Neutrophil (primary cell): ENCODE measurements around the gene CD247.

Experiments
- H3K27ac ChIP-seq: fragments of 200-600 bp; sonication (generic); 2 replicates; pipeline ENCODE4 v1.5.1; 2016; ENCODE audit warnings: mild to moderate bottlenecking, moderate library complexity
- H3K27me3 ChIP-seq: fragments of 200-600 bp; sonication (generic); 2 replicates; pipeline ENCODE4 v1.6.0; 2016; ENCODE audit warnings: mild to moderate bottlenecking
- H3K36me3 ChIP-seq: fragments of 200-600 bp; sonication (generic); 2 replicates; pipeline ENCODE4 v1.5.1; 2017
- H3K4me1 ChIP-seq, 2 experiments: fragments of 200-600 bp in 1 of 2; sonication (generic) in 1 of 2; 1 replicate in 1 of 2; 2 replicates in 1 of 2; pipeline versions ENCODE4 v1.5.1 to v1.6.1; 2013 to 2016; ENCODE audit warnings: low read depth in 1 of 2, low read length in 1 of 2, mild to moderate bottlenecking in 1 of 2, moderate library complexity in 1 of 2; ENCODE audit not compliant: control insufficient read depth in 1 of 2, insufficient read depth in 1 of 2
- H3K4me3 ChIP-seq, 2 experiments: fragments of 200-600 bp in 1 of 2; sonication (generic) in 1 of 2; 1 replicate in 1 of 2; 2 replicates in 1 of 2; pipeline ENCODE4 v1.5.1; 2013 to 2016; ENCODE audit warnings: low read depth in 1 of 2, low read length in 1 of 2, mild to moderate bottlenecking in 1 of 2, moderate library complexity in 1 of 2
- H3K9me3 ChIP-seq: fragments of 200-600 bp; sonication (generic); 2 replicates; pipeline ENCODE4 v1.5.1; 2016
- CTCF ChIP-seq: fragments of 200-600 bp; sonication (generic); IDR thresholded peaks from 2 replicates; pipeline ENCODE4 v1.5.1; 2016; ENCODE audit warnings: antibody characterized with exemption

CD247 gene

DNA sequence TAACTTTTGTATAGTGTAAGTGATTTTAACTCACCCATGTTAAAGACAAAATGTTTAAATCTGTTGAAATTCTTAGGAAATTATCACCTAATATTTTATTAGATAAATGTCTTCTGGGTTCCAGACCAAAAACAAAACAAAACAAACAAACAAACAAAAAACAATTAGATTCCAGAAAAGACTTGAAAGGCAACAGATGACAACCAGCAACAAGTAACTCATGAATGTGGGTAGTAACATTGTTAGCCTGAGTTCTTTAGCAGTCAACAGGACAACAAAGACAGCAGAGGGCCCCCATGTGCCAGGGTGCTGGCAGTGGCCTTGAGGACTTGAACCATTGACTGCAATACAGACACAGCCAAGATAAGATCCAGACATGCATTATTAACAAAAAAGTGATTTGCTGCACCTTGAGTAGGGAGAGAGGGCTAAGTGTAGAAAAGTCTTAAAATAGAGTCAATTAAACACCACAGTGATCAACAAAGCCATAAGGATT, 2.4 kb upstream of the CD247 start:
- Histone ChIP-seq H3K4me3 (no peak overlapping the region), H3K27me3 (no peaks in the 10 kb centered on the region), H3K4me1 (no peaks in the 10 kb centered on the region), H3K36me3 (no peaks in the 10 kb centered on the region), H3K9me3 (no peaks in the 10 kb centered on the region), H3K27ac (no peak overlapping the region)
- TF ChIP-seq CTCF, result no peak

- Histone ChIP-seq H3K27ac (no peak overlapping the region), H3K4me1 (no peaks in the 10 kb centered on the region), H3K27me3 (peaks cover 6% of the 10 kb centered on the region), H3K36me3 (no peaks in the 10 kb centered on the region), H3K9me3 (no peaks in the 10 kb centered on the region), H3K4me3 (no peak overlapping the region)
- no peak for TF ChIP-seq CTCF
These were observed 596 bp downstream of the CD247 start for GRCh38 chr1:167517535-167518330.

GRCh38 chr1:167516404-167517388, 1.6 kb downstream of the CD247 start:
- peaks cover 7% of the 10 kb centered on the region for H3K27me3 ChIP-seq
- H3K4me3 ChIP-seq, result no peak overlapping the region
- H3K9me3 ChIP-seq, result no peaks in the 10 kb centered on the region
- H3K4me1 ChIP-seq, result no peaks in the 10 kb centered on the region
- no peak overlapping the region for H3K27ac ChIP-seq
- H3K36me3 ChIP-seq, result no peaks in the 10 kb centered on the region
- TF ChIP-seq CTCF, result no peak

DNA sequence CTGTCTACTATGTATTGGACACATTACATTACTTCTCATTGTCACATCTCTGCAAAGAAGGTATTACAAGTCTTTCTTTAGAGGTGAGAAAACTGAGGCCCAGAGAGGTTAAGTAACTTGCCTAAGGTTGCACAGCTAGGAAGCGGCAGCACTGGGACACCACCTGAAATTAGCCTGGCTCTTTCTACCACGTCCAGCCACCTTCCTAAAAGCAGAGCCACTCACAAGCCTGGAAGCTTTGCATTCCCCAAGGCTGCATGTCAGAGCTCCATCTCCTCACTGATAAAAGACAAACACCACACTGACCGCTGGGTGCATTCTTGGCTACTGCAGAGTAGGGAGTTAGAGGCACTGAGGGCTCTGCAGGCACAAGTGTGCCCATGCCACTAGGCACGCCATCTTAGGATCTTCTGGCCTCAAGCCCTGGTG, 2.4 kb downstream of the CD247 start:
- H3K4me3 ChIP-seq, result no peak overlapping the region
- peaks cover 7% of the 10 kb centered on the region for H3K27me3 ChIP-seq
- no peaks in the 10 kb centered on the region for H3K4me1 ChIP-seq
- TF ChIP-seq CTCF, result no peak
- H3K9me3 ChIP-seq, result no peaks in the 10 kb centered on the region
- H3K27ac ChIP-seq, result no peak overlapping the region
- no peaks in the 10 kb centered on the region for H3K36me3 ChIP-seq

DNA sequence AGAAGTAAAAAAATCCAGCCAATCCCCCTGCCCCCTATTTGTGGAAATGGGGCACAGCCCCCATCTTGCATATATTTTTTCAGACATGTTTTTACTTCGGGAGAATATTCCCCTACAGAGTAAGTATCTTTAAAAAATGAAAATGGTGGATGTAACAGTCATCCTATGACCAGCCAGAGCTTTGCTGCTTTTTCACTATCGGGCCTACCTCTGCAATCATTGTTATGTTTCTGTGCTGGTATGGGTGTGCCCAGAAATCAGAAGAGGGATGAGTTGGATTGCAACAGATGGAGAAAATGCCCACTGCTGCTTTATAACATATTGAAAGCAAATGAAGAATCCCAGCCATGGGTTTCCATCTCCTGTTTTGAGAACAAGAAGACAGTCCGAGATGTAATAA, 2.9 kb downstream of the CD247 start:
- H3K36me3 ChIP-seq, result no peaks in the 10 kb centered on the region
- H3K27me3 ChIP-seq, result peaks cover 7% of the 10 kb centered on the region
- H3K27ac ChIP-seq, result no peak overlapping the region
- H3K9me3 ChIP-seq, result no peaks in the 10 kb centered on the region
- no peaks in the 10 kb centered on the region for H3K4me1 ChIP-seq
- no peak overlapping the region for H3K4me3 ChIP-seq
- TF ChIP-seq CTCF, result no peak
